ENCODE data around the gene ZNF485.
A peak's percentile ranks its signal among the peaks of the same experiment; 100 is the strongest.
"Not testable (repeated sequence)": the region's sequence is repeated elsewhere in the genome, so short reads cannot be mapped to it uniquely, and the experiment has no call there.

ZNF485 gene

DNA sequence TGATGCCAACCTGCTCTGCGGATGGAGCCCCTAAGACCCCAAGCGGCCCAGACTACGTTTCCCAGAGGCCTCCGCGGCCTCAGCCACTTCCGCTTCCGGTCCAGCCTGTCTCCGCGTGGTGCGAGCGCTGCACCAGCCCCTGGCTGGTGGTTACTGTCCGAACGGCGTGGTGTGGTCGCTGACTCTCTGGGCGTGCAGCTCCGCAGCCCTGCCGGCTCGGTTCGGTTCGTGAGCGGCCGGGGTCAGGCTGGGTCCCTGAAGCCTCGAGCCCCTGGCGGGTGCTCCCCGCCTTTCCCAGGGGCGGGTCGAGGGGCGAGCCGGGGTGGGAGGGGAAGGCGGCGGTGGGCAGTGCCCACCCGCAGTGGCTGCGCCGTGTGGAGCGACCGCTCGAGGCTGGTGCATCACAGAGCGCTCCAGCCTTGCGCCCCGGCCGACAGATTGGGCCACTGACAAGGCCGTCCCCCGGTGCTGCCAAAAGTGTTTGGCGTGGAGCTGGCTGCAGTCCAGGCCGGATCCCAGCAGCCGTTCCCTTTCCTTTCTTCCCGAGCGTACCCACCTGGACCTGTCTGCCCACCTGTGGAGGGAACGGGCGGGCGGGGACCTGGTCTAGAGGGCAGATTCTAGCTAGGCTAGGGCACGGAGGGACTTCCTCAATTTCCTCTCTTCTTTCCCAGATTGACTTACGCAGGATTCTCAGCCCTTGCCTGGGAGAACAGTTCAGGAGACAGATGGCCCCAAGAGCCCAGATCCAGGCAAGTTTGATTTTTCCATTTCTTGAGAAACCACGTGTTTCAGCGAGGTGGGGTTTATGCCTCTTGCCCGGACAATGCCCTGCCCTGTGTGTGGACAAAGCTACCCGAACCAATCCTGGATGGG lies at the start of gene ZNF485:
TSS of gene ZNF485 (plus strand) at position 116 of the 876 bp plus-strand sequence. CDS start at position 729, 613 bp downstream.
- peak; percentile 47 to 68 for DNase-seq (ENCODE audit: low read depth in 2 of 2)

DNA sequence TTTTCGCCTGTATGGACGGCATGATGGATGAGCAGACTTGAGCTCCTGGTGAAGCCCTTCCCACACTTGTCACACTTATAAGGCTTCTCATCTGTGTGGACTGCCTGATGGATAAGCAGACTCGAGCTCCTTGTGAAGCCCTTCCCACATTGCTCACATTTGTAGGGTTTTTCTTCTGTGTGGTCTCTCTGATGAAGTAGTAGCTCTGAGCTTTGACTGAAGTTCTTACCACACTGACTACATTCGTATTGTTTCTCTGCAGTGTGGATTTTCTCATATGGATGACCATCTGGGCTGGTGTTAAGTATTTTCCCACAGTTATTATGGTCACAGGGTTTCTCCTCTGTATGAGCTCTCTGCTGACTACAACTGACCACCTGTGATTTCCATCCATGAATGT lies 49.0 kb upstream of the ZNF485 start:
- no peak for DNase-seq (ENCODE audit: low read depth in 2 of 2)

DNA sequence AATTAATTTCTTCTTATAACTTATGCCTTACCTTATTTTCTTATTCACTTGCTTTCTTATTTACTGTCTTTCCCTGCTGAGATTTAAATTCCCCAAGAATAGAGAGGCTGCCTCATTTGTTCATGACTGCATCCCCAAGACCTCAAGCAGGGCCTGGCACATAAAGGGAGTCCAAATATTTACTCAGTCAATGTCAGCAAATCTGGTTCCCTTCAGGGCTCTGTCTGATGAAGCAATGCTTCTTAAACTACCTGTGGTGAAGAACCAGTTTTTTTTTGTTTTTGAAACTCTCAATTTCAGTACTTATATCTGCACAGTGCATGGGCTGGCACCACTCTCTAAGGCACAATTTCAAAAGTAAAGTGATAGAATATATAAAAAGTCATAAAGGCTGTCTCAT lies 36.6 kb upstream of the ZNF485 start:
- no peak for DNase-seq (ENCODE audit: low read depth in 2 of 2)

DNA sequence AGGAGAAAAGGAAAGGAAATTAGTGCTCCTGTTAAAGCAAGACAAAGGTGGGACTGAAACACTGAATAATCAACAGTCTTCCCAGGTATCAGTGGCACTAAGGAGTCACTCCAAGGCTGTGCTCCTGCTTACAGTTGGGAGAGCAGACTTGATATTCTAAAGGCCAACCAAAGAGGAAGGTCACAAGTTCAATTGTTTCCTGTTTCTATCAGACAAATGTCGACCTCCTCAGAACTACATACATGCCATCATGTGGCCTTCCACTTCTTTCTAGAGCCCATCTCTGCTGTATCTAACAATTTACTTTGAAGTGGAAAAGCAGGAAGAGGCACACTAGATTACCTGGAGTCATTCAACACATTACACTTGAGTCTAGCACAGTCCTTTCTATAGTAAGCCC lies 35.3 kb upstream of the ZNF485 start:
- no peak for DNase-seq (ENCODE audit: low read depth in 2 of 2)

DNA sequence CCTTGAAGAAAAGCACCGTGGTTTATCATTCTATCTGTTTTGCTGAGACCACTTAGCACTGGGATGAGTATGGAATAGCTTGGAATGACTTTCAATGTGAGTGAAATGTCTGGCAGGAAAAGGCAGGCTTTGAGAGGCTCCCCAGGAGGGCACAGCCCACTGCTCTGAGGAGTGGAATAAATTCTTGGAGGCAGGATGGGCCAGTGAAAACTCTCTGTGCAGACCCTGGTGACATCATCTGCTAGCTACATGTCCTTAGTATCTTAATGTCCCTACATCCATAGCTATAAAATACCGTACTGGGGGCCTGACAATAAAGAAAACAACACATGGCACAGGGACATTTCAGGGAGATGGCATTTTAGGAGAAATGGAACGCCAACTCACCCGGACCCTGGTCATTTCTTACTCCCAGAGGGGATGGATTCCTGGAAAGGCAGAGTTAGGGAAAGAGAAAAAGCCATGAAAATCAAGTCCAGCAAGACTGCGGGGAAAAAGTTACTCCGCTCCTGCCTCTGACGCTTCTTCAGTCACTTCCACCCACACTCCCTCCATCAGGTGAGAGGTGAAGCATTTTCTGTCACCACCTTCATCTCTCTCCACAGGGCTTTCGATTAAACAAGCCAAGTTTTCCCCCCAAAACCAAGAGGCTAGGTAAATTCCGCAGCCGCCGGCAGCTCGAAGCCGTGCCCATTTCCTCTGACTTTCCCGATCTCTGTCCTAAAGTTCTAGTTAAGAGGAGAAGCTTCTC lies 32.8 kb upstream of the ZNF485 start:
- DNase-seq (ENCODE audit: low read depth in 2 of 2): no peak

DNA sequence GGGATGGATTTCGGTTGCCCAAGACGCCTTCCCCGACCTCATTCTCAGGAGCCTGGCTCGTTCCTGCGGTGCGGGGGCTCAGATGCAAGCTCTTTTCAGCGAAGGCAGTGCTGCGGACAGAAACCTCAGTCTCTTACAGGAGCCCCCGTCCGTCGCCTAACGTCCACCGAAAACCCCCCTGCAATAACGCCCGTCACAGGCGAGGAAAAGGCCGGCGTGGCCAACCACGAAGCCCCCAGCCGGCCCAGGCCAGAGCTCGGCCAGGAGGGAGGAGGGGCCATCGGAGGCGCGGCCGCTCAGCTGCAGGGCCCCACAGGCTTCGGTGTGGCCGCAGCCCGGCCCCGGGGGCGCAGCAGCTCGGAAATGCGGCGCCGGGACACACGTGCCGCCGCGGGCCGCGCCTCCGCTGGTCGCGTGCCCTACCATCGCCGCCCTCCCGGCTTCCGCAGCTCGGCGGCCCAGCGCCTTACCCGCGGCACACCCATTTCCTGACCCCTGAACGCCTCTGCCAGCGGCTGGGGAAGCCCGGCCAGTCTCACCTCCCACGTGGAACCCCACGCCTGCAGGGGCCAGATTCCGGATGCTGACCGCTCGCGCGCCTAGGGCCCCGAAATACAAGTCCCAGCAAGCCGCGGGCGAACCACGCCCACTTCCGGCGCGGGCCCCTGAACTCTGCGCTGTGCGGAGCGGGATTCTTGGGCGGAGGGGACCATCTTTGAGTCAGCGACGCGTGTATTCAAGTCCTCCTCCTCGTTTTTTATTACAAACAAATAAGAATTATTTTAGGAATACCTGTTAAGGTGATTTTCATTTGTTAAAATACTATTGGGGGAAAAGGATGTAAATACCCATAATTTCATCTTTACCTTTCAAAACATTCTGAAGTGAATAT lies 32.0 kb upstream of the ZNF485 start, which contains the start of gene ZNF239:
TSS of gene ZNF239 (minus strand) at position 616 of the 892 bp plus-strand sequence. CDS start 16,537 bp downstream, outside the sequence.
- peak; percentile 73 to 86 for DNase-seq (ENCODE audit: low read depth in 2 of 2)

DNA sequence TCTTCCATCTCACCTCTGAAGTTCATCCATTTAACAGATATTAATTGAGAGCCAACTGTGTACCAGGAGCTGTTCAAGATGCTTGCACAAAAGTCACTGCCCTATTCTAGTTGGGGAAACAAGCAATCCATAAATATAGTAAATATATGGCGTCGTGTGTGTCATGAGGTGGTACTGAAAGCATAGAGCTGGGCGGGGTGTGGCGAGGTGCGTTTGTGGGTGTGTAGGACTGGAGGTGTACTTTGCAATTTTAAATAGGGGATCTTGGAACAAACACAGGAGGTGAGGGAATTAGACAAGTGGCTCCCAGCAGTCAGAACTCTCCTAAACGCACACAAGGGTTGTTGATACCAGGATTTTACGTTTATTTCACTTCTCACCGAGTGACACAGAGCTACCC lies 31.3 kb upstream of the ZNF485 start:
- DNase-seq (ENCODE audit: low read depth in 2 of 2): no peak

DNA sequence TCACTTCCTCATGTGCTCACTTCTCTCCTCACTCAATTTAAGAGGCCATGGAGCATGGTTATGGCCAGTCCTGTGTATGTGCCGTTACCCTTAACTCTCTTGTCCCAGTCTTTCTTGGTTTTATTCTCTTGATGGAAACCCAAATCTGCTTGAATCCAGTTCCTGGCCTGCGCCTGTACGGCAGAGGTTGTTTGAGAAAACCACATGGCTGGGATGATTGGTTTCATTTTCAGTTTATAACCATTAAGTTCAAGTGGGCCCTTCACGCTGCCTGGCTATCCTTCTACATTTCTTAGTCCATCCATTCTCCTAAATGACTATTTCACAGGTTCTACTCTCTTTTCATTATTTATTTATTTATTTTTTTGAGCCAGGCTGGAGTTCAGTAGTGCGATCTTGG lies 30.2 kb upstream of the ZNF485 start:
- no peak for DNase-seq (ENCODE audit: low read depth in 2 of 2)

DNA sequence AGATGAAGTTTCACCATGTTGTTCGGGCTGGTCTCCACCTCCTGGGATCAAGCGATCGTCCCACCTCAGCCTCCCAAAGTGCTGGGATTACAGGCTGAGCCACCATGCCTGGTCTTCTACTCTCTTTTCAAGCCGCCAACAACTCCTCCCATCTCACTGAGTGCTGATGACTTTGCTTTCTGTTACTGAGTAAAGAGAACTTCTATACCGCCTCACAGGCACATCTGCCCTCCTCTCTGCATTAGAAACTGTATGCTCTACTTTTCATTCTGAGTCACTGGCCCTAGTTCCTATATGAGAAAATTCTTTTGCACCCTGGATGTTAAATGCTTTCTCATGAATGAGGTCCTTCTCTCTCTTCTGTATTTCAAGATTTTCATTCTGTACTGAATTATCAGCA lies 29.7 kb upstream of the ZNF485 start:
- no peak for DNase-seq (ENCODE audit: low read depth in 2 of 2)

DNA sequence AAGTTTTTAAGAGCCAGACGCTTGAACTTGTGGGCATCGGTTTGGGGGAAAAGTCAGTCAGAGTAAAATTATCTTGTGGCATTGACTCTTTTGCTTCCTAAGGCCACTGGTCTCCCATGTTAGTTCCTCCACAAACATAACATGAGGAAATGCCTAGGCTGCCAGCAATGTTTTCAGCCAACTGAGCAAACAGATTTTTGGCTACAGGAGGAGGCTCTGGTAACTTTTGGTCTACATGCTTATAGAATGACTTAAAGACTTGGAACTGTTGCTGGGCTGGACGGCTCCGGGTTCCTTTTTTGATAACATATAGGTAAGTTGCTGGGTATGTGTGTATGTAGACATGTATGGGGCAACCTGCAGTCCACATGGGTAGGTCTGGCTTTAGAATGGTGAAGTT lies 22.2 kb upstream of the ZNF485 start:
- no peak for DNase-seq (ENCODE audit: low read depth in 2 of 2)

DNA sequence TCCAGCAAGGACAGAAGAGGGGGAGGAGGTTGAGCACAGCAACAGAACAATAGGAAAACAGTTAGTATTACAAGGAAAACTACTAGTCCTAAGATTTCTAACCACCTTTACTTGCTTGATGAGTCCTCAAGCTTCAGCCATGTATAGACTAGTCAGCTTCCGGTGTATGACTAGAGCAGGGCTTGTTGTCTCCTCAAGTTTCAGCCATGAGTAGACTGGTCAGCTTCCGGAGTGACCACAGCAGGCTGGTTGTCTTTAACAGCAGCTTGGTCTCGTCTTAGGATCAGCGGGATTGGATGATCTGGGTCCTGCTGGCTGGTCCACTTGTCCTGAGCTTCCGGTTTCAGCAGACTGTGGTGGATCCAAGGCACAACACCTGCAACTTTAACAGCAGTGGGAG lies 21.2 kb upstream of the ZNF485 start:
- no peak for DNase-seq (ENCODE audit: low read depth in 2 of 2)

DNA sequence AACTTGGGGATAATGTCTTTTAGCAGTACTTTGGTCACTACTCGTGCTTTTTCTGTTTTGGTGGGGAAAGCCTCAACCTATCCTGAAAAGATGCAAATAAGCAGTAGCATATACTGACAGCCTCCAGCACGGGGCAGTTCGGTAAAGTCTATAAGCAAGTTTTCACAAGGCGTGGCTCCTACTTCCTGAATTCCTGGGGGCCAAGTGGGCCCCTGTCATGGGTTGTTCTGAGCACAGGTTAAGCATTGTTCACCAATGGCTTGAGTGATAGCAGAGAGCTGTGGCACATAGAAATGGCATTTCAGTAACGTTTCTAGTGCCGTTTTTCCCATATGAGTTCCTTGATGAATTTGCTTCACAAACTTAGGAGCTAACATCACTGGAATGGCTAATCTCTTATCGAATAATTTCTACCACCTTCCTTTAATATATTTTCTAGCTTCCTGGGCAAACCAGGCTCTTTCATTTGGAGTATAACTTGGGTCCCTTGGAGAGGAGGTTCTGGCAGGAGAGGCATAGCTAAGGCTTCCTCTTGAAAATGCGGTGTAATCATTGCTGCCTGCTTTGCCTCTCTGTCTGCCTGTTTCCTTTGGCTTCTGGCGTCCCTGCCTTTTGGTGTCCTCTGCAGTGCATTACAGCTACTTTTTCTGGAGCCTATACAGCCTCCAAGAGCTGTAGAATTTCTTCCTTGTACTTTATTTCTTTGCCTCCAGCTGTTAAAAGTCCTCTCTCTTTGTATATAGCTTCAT lies 20.1 kb upstream of the ZNF485 start:
- no peak for DNase-seq (ENCODE audit: low read depth in 2 of 2)

DNA sequence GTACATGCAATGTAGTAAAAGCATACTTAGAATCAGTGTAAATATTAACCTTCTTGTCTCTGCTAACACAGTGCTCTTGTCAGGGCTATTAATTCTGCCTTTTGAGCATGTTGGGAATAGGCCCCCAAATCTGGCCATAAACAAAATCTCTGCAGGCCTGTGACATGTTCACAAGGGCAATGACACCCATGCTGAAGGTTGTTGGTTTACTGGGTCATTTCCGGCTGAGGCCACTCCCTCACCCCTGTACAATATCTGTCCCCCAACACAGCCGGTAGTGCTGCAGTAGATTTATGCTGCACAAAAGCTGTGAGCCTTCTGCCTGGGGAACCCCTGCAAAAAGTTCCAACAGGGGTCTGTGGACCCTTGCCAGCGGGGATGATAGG lies 19.5 kb upstream of the ZNF485 start:
- DNase-seq (ENCODE audit: low read depth in 2 of 2): not testable (repeated sequence)

DNA sequence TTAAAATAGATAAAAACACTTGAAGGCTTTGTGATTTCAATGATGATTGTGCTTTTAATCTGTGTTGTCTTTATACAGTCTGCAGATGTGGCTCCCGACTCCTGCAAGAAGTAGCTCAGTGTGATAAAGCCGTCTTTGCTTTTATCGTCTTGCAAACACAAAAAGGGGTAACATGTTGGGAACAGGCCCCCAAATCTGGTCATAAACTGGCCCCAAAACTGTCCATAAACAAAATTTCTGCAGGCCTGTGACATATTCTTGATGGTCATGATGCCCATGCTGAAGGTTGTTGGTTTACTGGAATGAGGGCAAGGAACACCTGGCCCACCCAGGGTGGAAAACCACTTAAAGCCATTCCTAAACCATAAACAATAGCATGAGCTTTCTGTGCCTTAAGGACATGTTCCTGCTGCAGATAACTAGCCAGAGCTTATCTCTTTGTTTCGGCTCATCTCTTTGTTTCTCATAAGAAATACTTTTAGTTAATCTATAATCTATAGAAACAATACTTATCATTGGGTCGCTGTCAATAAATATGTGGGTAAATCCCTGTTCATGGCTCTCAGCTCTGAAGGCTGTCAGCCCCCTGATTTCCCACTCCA lies 14.8 kb upstream of the ZNF485 start:
- no peak for DNase-seq (ENCODE audit: low read depth in 2 of 2)

DNA sequence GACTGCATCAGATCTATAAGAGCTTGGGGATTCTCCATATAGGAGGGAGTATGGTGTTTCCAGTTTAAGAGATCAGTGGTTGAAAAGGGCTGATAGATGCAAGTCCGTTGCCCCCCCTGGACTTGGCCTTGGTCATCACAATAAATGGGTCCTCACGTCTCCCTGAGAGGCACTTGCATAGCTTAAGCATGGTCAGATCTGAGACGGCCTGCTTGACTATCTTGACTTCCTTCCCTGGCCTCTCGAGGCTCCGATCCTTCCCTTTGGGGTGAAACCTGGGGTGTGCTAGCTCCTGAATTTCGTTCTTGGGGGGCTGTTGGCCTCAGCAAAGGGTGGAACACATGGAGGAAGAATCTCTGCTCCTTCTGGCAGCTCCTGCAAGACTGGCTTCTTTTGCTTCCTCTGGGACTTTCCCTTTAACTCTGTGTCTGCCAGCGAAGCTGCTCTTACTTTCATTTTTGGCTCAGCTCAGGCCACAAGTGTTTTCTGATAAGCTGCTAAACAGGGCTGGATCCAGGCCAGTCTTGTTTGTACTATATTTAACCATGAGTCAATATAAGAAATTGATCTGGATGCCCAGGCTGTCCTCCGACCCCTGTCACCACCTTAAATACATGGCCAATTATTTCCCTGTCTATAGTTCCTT lies 11.2 kb upstream of the ZNF485 start:
- DNase-seq (ENCODE audit: low read depth in 2 of 2): no peak

DNA sequence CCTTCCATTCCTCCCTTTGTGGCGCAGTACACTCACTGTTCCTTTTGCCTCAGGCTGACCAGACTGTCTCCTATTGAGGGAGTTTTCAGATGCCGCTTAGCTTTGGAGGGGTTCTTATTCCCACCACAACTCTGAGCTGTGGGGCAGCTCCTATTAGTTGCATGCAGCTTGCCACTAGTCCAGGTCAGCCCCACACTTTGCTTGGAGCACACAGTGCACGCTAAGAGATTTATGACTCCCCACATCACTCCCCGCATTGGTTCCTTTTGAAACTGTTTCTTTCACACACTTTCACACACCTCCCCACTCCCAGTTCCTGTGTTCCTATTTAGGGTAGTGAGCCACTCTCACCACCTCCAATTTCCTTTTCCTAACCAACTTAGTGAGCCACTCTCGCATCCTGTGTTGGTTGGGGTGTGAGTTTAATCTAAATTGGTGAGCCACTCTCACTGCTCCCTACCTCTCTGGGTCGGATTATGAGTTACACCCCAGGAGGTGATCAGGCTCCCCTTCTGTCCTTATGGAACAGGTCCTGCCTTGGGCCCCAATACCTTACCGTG lies 10.4 kb upstream of the ZNF485 start:
- DNase-seq (ENCODE audit: low read depth in 2 of 2): no peak

DNA sequence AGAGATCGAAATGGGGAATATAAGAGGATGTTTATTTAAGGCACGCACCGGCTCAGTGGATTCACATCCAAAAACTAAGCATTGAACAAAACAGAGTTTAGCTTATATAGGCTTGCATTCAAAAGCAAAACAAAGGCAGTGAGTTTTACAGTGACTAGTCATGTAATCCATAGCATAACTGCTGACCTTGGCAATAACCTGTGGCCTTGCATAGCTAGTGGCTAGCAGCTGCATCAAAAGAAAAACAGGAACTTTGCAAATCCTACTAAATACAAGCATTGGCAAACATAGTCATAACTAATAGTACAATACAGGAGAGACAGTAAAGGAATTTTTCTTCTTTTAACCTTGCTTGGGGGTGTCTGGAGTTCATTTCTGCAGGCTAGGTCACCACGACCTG lies 9.7 kb upstream of the ZNF485 start:
- DNase-seq (ENCODE audit: low read depth in 2 of 2): no peak

DNA sequence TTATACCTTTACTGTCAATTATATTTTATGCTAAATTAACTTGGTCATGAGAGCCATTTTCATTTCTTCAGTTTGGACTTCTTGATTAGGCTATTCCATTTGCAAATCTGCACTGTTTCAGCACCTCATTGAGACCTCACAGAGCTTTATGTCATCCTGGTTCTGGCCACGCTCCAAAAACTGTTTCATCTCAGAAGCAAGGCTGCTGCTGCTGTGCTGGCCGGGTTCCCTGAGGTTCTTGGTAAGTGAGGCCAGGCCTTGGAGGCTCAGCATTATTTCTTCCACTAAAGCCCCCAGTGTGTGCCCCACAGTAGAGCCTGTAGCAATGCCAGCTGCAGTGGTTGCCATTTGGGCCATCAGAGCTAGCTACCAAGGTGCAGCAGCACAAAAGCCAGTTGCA lies 7.8 kb upstream of the ZNF485 start:
- no peak for DNase-seq (ENCODE audit: low read depth in 2 of 2)

DNA sequence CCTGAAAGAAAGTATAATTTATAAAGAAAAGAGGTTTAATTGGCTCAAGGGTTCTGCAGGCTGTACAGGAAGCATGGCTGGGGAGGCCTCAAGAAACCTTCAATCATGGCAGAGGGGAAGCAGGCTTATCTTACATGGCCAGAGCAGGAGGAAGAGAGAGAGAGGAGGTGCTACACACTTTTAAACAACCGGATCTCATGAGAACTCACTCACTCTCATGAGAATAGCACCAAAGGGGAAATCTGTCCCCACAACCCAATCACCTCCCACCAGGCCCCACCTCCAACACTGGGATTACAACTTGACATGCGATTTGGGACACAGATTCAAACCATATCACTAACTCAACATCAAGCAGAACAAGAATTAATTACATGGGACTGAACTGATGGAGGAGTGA lies 6.9 kb upstream of the ZNF485 start:
- DNase-seq (ENCODE audit: low read depth in 2 of 2): no peak

DNA sequence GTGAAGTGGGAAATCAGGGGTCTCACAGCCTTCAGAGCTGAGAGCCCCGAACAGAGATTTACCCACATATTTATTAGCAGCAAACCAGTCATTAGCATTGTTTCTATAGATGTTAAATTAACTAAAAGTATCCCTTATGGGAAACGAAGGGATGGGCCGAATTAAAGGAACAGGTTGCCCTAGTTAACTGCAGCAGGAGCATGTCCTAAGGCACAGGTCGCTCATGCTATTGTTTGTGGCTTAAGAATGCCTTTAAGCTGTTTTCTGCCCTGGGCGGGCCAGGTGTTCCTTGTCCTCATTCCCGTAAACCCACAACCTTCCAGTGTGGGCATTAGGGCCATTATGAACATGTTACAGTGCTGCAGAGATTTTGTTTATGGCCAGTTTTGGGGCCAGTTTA lies 4.7 kb upstream of the ZNF485 start:
- not testable (repeated sequence) for DNase-seq (ENCODE audit: low read depth in 2 of 2)
